Hepatic stellate cell (primary cell): ENCODE results near the gene DIPK1A.

Experiments
- DNase-seq: peaks from one replicate; pipeline ENCODE4 v3.0.0; 2011; ENCODE audit warnings: low spot score

Gene DIPK1A

GRCh38 chr1:92792340-92792782 lies 168.9 kb downstream of the DIPK1A start:
- DNase-seq = no peak
